Measurements from ENCODE around the gene ABCE1.
A peak's percentile ranks its signal among the peaks of the same experiment; 100 is the strongest.

The ABCE1 gene

DNA sequence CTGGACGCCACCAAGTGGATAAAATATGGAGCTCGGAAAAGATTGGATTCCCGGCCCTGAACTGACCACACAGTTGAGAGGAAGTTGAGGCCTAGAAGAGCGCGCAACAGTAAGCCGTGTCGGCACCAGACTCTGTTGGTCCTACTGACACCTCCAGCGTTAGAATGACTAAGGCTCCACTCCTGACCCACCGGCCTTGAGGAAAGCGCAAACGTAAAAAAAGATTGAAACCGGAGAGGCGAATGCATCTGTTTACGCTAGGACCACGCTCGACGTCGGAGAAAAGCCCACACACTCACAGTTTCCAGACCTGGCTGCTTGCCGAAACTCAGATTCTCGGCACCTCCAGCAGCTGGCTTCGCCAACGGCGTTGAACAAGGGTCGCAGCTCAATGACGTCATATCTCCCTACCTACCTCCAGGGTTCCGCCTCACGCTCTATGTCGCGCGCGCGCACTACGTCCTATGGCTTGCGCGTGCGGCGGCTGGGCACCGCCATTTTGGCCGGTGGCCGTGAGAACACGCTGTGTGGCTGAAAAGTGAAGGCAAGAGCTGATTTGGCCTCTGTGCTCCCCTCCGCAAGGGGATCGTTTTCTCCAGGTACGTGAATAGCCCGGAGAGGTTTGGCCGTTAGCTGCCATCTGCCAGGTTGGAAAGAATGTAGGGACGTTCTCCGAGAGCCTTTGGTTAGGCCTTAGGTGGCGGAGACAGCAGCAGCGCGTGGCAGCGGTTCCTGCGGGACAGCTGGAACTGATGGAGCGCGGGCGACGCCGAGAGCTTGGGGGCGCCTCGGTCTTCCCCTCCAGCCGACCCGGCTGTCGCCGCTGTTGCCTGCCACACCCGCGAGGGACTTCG lies at the start of gene ABCE1, which contains the start of gene ANAPC10:
Gene ABCE1 (plus strand): TSS at position 491 of the 854 bp plus-strand sequence. CDS start 6,102 bp downstream, outside the sequence.
Gene ANAPC10 (minus strand): TSS at position 376 of the 854 bp plus-strand sequence. CDS start 2,097 bp downstream, outside the sequence.
- DNase-seq: peak; percentile 97

DNA sequence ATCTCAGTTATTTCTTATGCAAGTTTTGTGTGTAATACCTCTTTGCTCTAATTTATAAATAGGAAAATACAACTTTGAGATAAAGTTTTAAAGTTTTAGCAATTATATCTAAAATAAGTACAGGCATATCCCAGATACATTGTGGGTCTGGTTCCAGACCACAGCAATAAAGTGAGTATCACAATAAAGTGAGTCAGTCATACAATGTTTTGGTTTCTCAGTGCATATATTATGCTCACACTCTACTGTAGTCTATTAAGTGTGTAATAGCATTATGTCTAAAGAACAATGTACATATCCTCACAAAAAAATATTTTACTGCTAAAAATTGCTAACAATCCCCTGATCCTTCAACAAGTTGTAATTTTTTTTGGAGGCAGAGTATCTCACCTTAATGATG lies 49.3 kb upstream of the ABCE1 start:
- no peak for DNase-seq

DNA sequence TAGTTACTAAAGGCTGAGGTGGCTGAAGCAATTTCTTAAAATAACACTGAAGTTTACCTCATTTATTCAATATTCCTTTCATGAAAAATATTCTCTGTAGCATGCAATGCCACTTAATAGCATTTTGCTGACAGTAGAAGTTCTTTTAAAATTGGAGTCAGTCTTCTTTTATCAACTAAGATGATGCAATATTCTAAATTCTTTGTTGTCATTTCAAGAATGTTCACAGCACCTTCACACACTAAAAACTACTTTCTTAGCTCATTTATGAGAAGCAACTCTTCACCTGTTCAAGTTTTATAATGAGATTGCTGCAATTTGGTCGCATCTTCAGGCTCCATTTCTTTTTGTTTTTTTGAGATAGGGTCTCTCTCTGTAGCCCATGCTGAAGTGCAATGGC lies 48.9 kb upstream of the ABCE1 start:
- DNase-seq: no peak

DNA sequence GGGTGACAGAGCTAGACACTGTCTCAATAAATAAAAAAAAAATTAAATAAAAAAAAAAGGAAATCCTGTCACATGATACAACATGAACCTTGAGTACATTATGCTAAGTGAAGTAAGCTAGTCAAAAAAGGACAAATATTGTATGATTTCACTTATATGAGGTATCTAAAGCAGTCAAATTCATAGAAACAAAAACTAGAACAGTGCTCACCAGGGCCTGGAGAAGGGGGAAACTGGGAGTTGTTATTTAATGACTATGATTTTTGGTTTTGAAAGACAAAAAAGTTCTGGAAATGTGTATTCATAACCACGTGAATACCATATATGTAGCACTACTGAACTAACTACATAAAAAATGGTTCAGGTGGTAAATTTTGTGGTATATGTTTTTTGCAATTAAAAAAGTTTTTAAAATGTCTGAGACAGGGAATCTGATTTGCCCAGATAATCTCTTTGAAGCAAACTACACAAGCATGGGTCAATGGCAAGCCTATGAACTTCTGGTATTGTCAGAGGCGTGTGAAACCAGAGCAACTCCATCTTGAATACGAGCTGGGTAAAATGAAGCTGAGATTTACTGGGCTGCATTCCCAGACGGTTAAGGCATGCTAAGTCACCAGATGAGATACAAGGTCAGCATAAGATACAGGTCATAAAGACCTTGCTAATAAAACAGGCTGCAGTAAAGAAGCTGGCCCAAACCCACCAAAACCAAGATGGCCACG lies 42.4 kb upstream of the ABCE1 start:
- no peak for DNase-seq

DNA sequence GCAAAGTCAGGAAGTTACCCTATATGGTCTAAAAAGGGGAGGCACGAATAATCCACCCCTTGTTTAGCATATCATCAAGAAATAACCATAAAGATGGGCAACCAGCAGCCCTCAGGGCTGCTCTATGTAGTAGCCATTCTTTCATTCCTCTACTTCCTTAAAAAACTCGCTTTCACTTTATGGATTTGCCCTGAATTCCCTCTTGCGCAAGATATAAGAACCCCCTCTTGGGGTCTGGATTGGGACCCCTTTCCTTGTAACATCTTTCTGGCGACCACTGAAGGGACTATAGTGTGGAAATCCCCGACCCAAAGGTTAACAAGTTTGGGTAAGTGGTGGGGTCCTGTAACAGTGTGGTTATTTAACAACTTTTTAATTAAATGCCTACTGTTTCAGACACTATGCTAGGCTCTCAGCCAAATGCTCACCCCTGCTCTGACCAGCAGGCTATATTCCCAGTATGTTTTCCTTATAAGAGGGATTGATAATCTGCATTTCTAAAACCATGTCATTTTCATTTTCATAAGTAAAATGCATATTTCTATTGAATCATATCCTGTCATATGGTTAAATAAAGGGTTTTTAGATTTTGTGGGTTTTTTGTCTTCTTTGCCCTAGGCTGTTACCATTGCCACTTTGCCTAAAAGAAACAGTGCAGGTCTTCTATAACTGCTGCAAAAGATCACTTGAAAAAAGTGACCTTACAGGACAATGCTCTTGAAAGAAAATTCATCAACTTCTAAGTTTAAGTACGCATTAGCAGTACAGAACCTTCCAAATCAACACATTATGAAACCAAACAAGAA lies 41.6 kb upstream of the ABCE1 start:
- no peak for DNase-seq

DNA sequence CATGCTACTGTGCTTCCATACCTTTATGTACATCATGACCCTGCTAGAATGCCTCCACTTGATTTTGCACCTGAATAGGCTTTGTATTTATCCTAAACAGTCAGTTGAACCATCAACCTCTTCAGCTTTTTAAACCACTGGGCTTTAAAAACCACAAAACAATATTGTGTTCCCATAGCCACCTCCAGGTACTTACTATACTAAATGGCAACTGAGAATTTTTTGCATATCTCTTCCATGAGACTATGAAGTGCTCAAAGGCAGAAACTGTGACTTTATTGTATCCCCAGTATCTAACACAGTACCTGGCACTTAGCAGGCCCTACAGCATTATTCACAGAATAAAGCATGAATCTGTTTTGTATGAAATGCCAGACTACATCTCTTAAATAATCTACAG lies 39.9 kb upstream of the ABCE1 start:
- DNase-seq: no peak

DNA sequence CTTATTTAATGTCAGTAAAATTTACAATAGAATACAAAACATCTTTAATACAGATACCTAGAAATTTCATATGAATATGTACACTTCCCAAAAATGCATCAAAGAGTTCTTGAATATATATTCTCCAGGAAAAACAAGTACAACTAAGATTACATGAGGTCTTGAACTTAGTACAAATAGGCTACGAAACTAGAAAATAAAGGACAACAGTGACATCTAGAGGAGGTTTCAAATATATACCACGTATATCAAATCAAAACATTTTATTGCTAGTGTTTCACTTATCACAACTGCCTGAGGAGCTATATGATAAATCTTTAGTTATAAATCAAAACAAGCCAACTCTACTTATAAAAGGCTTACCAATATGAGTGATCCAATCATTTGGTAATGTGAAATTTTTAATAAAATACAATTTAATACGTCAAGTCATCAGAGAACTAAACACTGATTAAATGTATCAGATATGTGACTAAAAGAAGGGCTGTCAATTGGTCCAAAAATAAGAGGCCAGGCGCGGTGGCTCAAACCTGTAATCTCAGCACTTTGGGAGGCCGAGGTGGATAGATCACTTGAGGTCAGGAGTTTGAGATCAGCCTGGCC lies 36.7 kb upstream of the ABCE1 start:
- no peak for DNase-seq

DNA sequence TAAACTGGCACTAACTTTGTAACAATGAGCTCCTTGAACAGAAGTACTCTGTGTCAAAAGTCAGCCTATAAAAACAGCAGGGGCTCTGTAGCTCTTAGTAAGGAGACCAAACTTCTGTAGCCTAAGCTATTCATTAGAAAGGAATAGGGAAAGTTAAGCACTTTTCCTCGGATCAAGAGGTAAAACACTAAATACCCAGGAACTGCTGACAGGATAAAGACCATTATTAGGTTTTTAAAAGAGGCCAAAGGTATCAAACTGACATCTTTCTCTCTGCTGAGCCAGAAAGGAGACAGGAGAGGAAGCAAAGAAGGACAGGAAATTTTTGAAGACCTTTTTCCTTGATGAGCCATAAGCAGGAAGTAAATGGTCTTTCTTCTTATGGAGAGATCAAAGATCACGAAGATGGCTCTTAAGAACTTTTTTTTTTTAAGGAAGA lies 32.0 kb upstream of the ABCE1 start:
- DNase-seq: no peak

DNA sequence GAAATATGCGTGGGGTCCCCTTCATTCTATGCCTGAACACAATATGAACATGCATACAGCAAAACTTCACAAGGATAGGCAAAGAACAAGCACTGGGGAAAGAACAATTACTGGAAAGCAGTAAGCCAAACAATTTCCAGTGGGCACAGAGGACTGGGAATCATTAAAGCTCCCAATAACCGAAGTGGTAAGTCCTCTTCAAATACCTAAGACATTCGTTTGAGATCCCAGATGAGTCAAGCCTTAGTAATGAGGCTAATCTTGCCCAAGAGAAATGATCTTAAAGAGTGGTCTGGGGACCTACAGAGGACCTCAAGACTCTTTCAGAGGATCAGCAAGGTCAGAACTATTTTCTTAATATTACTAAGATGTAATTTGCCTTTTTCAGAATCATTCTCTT lies 28.8 kb upstream of the ABCE1 start:
- no peak for DNase-seq

DNA sequence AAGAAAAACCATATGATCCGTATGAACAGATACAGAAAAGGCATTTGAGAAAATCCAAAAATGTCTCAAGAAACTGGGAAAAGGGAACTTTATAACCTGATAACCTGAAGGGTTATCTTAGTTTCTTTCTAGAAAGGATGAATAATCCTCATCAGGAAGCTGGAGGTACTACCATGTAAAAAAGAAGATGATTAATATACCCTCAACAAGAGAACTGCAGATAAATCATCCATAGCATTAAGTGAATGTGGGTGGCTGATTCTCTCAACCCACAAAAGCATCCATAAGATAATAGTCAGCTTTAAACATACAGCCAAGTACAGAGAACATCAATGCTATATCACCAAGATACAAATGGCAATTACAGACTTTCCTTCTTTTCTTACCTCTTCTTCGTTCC lies 26.6 kb upstream of the ABCE1 start:
- DNase-seq: no peak

DNA sequence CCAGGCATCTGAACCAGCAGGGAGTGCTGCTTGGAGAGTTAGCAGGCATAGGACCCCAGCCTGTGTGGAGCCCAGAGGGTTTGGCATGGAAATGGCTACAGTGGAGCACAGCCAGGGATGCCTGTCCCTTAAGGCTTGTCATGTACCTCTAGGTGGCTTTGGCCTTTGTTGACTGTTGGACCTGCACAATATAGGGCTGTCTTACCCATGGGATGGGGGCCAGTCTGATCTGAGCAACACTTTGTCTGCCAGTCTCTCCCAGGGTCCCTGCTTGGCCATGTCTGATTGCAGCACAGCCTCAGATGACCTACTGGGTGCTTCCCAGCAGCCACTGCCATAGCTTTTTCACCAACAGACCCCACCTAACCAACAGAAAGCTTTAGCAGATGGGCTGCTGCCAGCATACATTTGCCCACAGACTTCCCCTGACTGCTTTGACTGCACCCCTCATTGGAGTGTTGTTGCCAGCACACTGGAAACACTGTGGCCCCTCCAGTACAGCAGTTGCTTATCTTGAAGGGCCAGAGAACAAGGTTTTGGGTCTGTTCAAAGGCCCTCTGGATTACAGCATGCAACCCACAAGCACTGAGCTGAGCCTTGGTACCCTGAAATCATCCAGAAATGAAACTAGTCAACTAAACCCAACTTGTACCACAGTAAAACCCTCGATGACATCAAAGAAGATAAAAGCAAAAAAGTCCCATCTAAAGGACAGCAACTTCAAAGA lies 22.2 kb upstream of the ABCE1 start:
- no peak for DNase-seq

DNA sequence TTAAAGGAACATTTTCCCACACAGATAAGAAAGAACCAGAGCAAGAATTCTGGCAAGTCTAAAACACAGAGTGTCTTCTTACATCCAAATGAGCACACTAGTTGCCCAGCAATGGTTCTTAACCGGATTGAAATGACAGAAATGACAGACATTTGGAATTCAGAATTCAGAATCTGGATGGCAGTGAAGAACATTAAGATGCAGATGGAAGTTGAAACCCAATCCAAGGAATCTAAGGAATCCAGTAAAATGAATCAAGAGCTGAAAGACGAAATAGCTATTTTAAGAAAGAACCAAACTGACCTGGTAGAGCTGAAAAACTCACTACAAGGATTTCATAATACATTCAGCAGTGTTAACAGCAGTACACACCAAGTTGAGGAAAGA lies 21.6 kb upstream of the ABCE1 start:
- DNase-seq: no peak

DNA sequence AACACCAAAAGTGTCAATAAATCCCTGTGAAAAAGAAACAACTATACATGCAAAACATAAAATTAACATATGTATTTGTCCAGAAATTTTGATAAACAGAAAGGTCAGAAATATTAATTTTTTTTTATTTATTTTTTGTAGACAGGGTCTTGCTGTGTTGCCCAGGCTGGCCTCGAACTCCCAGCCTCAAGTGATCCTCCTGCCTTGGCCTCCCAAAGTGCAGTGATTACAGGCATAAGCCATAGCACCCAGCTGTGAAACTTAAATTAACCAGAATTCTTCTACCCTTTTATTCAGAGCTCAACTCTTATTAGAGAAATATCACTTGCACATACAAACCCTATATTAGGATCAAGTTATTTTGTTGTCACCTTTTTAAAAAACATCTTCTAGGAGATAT lies 16.4 kb upstream of the ABCE1 start:
- no peak for DNase-seq

DNA sequence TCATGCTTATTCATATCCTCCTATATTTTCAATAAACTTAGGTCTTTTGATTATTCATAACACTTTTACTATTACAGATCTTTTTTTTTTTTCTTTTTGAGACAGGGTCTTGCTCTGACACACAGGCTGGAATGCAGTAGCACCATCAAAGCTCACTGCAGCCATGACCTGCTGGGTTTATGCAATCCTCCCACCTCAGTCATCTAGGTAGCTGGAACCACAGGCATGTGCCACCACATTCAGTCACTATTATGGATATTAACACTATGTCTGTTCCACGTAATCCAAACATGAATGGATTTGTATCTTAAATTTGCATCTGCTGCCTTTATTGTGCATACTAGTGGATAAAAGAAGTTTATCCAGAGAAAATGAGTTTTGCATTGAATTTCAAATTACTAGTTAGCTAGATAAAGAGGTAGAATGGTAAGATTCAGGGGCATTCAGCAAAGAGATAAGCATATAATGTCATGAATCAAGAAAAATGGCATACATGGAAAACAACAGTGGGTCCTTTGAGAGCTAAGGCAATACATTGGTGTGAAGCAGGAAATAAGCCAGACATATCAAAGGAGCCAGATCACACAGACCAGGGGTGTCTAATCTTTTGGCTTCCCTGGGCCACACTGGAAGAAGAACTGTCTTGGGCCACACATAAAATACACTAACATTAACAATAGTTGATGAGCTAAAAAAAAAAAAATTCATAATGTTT lies 14.1 kb upstream of the ABCE1 start:
- DNase-seq: no peak

DNA sequence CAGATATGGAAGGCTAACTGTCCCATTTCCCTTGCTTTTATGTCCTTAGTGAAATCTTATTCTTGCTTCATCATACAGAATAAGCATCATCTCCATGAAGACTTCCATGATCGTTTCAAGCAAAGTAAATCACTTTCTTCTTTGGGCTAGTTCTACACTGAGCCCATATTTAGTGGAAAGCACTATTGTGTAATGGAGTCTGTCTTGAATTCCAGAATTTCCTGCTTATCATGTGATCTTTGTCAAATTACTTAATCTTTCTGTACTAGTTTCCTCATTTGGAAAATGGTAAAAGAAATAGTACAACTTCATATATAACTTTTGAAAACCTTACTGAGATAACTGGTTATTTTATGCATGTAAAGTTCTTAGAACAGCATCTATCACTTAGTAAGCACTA lies 7.7 kb upstream of the ABCE1 start:
- no peak for DNase-seq

DNA sequence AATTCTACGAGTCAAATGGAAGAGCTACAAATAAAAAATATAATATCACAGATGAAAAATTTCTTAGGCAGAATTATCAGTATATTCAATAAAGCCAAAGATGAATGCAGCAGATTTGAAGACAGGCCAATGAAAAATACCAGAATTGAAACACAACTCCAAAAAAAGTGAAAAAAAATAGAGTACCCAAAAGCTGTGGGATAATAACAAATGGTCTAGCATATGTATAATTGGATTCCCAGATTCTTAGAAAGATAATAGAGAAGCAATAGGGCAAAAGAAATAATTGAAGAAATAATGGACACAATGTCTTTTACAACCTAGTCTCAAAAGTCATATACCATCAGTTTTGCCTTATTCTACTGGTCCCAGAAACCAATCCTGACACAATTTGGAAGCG lies 4.5 kb upstream of the ABCE1 start:
- no peak for DNase-seq

DNA sequence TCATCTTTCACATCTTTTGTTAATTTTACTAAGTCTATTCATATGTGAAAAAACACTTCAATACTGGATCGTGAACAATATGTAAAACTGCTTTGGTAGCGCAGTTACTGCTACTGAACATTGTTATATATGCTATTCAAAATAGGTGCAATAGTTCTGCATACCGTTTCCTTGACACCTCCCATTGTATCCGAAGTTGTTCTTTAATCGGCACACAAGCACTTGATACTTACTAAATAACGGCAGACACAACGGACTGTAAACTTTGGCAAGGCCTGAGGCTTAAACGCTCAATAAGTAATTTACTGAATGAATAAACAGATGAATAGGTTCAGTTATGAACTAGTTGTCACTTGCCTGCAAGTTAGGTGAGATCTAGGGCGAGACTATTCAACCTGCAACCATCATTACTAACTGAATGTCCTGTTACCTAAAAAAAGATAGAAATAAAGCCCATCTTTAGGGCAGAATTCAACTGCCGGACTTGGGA lies 735 bp upstream of the ABCE1 start:
- no peak for DNase-seq

DNA sequence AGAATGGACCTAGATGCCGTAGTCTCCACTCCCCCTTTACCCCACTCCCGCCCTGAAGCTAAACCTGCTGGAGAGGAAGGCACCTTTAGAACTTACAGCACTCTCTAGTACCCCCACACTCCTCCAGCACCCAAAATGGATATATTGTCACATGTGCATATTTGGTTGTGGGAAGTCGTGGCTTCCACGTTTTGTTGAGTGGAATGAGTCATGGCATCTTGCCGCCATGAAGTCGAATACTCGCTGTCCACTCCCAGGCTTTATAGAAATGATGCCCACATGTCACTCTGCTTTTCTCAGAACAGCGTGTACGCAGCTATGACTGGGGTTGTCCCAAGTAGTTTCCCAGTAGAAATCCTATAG lies 545 bp downstream of the ABCE1 start:
- no peak for DNase-seq

DNA sequence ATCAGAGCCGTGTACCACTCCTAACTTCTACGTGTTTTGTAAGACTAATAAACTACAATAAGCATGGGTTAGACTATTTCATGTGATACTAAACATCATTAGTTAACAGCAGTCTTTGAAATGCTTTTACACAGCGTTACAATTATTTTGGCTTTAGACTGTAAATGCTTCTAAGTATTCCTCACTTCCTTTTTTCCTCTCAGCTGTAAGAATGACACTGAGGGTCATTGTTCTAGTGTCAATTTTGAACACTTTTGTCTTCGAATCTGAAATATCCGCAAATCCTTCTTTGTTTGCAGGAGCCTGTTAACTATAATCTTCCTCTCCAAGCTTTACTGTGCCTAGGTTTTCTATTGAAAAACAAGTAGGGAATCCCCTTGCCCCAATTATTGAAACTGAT lies 1.5 kb downstream of the ABCE1 start:
- no peak for DNase-seq

DNA sequence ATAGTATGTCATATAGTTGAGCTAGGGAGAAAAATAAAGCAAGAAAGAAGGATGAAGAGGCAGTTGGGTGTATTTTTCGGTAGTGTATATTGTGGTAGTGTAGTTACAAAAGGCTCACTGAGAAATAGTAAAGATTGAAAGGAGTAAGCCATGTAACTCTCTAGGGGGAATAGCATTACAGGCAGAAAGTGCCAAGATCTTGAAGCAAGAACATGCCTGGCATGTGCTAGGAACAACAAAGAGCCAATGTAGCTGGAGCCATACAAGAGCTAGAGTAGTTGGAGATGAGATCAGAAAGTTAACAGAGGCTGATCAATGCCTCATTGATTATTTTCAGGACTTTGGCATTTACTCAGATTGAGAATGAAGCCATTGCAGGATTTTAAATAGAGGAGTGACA lies 3.0 kb downstream of the ABCE1 start:
- no peak for DNase-seq

DNA sequence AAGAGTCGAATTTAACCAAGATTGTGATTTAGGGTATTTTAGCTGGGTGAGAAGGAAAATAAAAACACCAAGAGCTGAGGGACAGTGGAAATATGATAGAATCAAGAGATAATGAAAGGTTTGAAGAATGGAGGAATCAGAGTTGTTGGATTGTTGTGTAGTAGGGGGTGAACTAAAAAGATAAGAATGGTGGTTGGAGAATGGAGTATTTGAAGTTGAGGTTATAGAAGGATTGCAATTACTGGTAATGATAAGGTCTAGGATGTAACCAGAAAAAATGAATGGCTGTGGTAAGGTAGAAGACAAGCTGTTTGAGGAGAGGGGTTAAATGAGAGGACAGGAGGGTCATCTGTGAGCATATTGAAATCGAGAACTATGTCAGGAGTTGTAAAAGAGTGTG lies 4.5 kb downstream of the ABCE1 start:
- no peak for DNase-seq

DNA sequence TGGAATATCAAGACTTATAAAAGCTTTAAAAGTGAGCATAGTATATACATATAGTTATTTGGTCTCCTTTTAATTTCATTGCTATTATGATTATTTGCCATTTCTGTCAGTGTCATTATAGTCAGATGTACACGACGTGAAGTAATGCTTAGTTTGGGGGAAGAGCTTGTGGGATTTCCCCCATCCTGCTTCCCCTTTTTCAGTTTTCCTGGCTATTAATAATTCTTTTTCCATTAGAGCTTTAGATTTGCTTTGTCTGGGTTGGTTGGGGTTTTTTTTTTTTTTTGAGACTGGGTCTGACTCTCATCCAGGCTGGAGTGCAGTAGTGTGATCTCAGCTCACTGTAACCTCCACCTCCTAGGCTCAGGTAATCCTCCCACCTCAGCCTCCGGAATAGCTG lies 5.4 kb downstream of the ABCE1 start:
- no peak for DNase-seq
